Fibroblast of skin of back (primary cell): ENCODE data around the gene ANO1.

Source experiments
- DNase-seq: peaks from one replicate; pipeline ENCODE4 v3.0.0-alpha.2; 2013

ANO1 gene

DNA sequence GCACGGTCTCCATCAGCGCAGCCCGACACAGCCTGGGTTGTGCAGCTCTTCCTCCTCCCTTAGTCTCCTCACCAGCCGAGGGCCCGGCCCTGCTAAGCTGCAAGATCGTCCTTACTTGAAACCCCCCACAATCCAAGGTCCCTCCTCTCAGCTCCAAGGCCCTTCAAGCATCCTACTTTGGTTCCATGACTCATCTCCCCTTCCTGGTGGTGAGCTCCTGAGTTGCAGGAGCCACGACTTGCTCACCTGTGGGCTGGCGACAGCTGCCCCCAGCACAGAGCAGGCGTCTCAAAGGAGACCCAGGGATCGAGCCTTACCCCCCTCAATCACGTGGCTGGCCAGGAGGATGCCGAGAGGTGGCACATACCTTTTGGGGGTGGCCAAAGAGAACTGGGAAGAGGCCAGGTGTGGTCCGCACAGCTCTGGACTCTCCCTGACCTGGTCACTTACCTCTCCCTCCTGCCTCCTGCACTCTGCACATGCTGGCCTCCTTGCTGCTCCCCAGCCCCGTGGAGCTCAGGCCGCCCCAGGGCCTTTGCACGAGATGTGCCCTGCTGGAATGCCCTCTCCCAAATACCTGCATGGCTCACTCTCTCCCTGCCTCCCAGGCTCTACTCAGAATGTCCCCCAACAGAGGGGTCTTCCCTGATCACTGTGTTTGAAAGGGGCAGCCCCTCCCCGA is 89.7 kb downstream of the ANO1 start:
- DNase-seq = no peak

DNA sequence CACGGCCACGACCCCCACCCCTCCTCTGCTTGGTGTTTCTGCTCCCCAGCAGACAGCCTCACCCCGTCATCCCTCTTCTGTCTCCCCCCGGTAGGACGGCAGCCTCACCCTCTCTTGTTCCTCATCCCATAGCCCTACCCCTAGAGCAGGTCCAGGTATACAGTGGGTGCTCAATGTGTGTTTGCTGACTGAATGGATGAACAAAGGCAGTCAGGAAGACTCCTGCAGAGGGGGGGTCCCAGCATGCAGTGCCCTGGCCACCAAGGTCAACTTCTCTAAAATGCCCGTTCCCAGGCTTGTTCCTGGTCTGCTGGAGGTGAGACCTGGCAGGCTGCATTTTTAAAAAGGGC is 90.3 kb downstream of the ANO1 start:
- no peak for DNase-seq

DNA sequence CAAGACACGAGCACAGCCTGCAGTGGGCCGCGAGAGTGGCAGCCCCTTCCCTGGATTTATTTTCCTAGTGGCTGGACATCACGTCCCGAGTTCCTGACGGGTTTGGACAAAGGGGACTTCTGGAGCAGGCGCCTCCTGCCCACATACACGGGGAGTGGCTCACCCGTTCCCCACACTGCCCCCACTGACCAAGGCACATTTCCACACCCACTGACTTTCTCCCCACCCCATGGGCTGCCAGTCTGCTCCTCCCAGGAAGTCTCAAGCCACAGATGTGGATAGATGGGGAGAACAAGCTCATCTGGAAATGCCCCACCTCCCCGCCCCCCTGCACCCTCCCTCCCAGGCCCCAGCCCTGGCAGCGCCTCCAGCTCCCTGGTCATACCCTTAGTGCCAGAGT is 91.0 kb downstream of the ANO1 start:
- no peak for DNase-seq

DNA sequence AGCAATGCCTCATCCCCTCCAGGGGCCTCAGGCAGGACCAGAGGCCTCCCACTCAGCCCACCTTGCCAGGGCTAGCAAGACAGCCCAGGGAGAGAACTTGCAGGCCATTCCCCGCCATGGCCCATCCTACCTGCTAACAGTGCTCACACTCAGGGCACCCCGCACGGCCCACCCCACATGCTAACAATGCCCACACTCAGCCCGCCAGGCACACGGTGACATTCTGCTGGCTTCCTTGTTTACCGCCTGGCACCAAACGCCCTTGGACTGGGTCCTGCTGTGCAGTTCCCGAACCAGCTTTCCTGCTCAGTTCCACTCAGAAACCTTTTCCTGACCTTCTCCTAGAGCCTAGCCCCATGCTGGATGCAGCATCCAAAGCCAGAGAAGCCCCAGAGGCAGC is 91.5 kb downstream of the ANO1 start:
- no peak for DNase-seq

DNA sequence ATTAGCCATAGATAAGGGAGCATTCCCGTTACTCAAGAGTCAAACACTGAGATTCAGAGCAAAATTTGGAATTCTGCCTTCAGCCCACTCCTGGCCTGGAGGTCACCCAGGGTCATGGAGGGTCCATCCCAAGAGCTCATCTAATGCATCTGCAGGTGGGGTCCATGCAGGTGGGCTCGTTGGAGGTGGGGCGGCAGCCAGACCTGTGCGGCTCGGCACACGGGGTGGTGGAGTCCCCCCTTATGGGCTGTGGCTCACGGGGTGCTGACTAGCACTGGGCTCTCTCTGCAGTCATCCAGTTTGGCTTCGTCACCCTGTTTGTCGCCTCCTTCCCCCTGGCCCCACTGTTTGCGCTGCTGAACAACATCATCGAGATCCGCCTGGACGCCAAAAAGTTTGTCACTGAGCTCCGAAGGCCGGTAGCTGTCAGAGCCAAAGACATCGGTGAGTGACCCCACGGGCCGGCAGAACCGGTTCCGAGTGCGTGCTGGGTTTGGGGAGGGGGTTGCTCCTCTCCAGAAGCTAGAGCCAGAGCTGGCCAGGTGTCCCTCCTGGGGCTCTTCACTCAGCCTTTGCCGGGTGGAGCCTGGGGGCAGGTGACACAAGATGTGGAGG is 92.6 kb downstream of the ANO1 start:
- no peak for DNase-seq

DNA sequence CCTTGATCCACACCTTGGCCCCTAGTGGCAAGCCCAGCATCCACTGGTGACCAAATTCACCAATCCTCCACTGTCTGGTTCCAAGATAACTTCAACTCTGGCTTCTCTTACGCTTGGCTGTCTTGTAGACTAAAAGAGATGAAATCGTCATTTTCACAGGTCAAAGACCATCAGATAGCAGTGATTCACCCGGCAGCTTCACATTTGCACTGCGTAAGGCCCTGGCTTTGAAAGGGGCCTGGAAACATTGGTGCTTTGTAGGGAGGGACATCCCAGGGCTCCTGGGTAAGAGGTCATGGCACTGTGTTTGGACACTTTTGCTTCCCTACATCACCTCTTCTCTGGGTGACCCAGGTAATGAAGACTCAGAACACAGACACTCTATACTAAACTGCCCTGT is 94.9 kb downstream of the ANO1 start:
- DNase-seq = no peak

DNA sequence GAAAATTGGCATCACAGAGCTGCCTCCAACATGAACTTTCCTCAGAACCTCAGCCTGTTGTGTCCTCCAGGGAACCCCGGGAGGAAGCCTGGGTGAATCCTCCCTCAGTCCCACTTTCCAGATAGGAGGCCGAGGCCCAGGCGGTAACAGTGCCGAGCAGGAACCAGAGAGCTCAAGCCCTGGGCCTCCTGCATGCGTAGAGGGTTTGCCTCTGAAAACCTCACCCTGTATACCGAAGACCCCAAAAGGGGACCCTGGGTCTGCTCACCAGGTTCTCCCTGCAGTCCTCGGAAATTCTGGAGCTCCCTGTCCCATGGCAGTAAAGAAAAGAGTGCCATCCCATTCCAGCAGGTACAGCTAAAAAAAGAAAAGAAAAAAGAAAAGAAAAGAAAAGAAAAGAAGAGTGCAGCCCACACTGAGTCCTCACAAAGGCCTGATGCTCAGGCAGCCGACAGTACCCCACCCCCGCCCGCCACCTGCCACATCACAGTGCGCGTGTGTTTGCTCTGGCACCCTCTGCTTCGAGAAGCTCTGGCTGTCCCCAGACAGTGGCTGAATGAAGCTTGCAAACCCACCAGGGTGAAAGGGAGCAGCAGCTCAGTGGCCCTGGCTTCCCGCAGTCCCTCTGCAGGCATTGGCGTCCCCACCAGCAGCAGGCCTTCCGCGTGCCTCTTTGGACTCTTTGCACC is 96.6 kb downstream of the ANO1 start:
- DNase-seq = no peak

DNA sequence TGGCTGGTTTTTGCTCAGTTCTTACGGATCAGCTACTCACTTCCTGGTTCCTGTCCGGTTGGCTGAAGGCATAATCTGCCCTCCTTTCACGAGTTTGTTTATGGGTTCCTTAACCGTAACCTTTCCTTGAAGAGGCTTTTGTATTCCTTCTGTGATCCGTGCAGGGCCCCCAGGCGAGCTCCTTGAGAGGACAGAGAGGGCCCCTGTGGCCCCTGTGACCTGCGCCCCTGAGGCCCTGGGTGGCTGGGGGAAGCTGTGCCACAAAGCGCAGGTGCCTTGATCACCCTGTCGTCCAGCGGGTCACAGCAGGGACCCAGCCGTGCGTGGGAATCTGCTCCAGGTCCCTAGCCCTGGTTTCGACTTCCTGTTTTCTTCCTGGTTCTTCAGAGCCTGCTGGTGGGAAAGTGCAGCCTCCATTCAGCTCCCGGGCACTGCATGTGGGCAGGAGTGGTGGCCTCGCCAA is 97.2 kb downstream of the ANO1 start:
- no peak for DNase-seq

DNA sequence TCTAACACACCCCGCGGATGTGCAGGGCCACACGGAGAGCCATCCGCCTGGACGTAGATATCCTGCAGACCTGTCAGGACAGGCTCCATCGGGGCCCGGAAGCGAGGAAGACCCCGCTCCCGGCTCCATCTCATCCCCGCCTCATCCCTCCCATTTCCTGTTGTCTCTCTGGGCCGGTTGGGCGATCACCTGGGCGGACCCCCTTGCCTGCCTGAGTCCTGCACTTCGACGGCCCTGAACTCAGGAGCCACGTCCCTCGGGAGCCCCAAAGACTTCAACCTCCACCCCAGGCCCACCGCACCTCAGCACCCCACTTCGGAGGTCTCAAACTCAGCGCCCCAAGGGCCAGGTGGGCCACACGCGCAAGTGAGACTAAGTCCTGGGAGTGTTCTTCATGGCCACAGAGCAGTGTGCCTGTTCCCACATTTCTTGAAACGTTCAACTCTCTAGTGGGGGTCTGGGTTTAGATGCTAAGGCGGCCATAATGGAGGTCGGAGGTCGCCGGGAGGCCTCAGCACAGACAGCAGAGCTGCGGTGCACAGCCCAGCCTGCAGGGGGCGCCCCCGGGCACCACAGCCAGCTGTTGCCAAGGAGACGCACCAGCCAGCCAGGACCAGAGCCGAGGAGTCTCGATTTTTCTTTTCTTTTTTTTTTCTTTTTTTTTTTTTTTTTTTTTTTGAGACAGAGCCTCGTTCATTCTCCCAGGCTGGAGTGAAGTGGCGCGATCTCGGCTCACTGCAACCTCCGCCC is 99.0 kb downstream of the ANO1 start:
- DNase-seq = no peak

DNA sequence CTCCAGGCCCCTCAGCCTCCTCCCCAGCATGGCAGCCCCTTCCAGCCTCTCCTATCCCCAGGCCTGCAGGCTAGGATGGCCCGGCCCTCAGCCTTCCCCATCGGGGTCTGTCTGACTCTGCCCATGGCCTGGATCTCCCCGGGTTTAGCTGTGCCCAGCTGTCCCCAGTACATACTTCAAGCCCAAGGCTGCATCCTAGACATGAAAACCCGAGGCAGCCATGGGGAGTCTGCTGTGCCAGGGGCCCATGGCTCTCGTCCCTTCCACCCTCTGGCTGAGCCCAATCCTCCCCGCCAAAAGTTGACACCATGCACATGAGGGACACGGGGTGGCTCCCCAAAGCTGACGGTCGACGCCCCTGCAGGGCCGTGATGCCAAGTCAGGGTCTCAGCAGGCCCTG is 102.8 kb downstream of the ANO1 start:
- no peak for DNase-seq

DNA sequence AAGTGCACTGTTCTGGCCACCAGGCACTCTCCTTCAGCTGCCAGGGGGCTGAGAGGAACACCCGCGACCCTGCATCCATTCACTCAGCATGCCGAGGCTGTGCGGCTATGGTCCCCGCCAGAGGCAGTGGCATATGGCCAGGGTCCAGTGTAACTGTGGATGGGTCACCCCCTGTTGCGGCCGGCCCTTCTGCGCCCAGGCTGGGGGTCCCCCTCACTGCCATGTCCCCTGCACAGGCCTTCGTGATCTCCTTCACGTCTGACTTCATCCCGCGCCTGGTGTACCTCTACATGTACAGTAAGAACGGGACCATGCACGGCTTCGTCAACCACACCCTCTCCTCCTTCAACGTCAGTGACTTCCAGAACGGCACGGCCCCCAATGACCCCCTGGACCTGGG is 104.1 kb downstream of the ANO1 start:
- DNase-seq = no peak

DNA sequence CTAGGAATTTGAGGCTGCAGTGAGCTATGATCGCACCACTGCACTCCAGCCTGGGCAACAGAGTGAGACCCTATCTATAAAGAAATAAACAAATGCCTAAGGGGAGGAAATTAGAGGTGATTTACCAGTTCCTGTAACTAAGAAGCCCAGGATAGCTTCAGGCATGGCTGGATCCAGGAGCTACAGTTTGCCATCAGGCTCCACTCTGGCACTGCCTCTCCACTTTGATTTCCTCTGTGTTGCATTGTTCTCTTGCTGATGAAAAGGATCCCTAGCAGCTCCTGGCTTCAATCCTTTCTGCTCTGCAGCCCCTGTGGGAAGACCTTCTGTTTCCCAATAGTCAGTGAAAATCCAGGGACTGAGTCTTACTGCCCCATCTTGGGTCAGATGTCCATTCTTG is 104.9 kb downstream of the ANO1 start:
- DNase-seq = no peak

DNA sequence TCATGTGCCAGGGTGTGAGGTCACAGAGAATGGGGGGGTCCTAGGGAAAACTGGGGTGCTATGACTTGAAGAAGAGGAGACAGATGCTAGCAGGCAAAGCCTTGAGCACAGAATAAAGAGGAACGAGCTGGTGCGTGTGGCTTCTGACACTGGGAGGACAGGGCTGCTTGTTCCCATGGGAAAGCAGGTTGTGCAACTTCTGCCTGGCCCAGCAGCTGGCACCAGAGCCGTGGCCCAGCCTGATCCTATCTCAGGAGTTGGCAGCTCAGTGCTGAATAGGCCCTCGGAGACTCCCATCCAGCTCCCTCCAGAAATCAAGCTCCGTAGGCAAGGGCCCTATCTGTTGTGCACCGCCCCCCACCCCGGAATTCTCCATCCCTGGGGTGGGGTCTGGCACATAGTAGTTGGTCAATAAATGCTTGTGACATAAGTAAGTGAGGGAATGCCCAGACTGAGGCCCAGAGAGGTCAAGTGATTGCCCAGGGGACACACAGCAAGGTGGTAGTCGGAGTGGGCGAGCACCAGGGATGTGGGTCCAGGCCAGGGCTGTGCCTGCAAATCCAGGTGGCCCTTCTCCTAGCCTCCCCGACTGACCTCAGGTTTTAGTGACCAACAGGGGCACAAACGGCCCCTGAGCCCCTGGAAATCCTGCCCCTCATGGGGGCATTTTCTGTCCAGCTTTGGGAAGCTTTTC is 105.5 kb downstream of the ANO1 start:
- no peak for DNase-seq

DNA sequence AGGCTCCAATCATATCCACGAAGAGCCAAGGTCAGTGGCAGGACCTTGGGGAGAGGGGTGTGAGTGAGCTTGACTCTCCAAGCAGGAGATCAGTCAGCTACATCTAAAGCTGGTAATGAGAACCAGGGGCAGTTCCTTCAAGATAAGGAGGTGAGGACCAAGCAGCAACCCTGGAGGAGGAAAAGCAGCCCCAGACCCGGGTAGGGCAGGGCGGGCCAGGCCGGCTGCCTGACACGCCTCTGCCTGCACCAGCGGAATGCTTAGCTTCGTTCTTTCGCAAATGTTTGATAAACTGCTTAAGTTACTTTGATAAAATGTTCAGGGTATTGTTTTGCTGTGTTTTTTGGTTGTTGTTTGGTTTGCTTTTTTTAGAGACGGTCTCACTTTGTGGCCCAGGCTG is 106.3 kb downstream of the ANO1 start:
- no peak for DNase-seq

DNA sequence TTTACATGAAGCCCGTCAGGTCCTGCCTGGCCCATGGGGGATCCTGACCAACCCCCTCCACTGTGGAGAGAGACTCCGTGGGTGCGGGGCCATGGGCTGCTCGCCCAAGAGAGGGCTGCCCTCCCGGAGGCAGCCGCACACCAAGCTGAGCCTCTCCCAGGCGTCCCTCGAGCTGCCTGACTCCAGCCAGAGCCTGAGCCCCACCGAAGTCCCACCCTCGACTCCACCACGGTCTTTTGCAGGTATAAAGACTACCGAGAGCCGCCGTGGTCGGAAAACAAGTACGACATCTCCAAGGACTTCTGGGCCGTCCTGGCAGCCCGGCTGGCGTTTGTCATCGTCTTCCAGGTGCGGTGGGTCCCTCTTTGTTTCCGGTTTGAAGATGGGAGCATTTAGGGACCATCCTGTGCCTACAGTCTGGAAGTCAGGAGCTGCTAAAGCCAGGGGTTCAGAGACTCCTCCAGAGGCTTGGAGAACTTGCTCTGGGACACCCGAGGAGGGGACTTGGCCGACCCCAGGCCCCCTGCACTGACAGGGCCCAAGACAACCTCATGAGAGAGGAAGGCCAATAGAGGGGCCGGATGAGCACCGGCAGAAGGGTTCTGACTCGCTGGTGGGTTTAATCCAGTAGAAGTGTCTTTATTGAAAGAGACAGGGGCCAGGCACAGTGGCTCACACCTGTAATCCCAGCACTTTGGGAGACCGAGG is 107.4 kb downstream of the ANO1 start:
- DNase-seq = no peak

DNA sequence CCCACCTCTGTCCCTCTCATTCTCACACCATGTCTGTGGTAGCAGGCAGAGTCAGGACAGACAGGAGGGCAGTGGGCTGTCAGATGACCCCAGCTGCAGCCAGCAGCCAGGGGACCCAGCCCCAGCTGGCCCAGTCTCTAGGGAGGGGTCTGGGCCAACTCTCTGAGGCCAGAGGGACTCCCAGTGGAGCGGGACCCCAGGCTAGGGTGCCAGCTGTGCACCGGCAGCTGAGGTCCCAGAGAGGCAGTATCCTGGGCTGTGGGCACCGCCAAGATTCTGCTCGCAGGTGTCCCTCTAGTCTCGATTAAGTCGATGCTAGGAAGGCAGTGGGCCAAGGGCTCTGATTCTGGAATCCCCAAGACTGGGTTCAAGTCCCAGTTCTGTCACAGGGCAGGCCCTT is 108.3 kb downstream of the ANO1 start:
- DNase-seq = no peak

DNA sequence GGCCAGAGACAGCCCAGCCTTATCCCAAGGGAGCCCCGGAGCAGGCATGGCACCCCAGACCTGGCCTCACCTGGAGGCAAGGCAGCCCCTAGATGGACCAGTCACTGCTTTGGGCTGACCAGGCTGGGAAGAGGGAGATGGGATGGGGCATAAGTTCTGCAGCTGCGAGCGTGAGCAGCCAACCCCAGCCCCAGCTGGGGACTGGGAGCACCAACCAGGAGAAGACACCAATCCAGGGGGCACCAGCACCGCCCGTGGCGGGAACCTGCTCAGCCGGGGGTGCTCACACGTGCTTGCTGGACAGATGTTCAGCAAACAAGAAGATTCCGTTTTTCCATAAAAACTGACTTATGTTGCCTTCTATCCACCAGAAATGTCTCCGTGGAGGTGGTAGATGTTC is 108.8 kb downstream of the ANO1 start:
- DNase-seq = no peak

DNA sequence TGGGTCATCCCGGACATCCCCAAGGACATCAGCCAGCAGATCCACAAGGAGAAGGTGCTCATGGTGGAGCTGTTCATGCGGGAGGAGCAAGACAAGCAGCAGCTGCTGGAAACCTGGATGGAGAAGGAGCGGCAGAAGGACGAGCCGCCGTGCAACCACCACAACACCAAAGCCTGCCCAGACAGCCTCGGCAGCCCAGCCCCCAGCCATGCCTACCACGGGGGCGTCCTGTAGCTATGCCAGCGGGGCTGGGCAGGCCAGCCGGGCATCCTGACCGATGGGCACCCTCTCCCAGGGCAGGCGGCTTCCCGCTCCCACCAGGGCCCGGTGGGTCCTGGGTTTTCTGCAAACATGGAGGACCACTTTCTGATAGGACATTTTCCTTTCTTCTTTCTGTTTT is 109.7 kb downstream of the ANO1 start:
- DNase-seq = no peak

DNA sequence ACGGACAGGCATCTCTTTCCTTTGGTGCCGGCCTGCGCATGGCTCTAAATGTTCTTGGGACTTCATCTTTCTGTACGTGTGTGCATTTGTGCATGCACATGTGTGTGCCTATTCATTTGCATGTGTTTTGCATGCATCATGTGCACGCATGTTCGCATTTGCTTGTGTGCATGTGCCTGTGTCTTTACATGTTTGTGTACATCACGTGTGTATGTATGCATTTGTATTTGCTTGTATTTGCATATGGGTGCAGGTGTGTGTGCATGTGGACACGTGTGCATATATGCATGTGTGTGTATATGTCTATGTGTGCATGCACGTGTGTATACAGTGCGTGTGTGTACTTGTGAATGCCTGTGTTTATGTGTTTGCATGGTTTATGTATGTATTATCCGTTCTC is 111.5 kb downstream of the ANO1 start:
- DNase-seq = no peak

DNA sequence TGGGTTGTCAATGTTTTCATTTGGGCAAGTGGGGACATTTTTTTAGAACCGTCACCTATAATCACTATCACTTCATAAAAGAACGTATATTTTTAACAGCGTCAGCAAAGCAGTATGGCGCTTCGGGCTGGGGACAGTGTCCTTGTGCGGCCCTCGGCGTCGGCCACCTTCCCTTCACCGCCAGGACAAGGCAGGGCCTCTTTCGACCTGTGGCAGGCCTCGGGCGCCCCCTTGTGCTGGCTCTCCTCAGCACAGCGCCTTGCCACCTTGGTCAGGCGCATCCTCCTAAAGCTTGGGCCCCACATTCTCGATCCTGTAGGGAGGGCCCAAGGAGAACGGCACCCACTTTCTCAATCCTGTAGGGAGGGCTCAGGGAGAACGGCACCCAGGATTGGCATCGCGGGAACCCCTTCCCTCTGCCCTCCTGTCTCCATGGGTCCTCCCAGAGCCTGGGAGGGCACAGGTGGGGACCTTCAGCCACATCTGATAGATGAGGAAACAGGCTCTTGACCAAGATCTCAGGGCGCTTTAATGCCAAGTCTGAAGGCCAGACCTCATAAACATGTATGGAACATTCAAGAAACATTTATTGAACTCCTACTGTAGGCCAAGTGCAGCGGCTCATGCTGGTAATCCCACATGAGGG is 113.5 kb downstream of the ANO1 start:
- DNase-seq = peak; percentile 55

DNA sequence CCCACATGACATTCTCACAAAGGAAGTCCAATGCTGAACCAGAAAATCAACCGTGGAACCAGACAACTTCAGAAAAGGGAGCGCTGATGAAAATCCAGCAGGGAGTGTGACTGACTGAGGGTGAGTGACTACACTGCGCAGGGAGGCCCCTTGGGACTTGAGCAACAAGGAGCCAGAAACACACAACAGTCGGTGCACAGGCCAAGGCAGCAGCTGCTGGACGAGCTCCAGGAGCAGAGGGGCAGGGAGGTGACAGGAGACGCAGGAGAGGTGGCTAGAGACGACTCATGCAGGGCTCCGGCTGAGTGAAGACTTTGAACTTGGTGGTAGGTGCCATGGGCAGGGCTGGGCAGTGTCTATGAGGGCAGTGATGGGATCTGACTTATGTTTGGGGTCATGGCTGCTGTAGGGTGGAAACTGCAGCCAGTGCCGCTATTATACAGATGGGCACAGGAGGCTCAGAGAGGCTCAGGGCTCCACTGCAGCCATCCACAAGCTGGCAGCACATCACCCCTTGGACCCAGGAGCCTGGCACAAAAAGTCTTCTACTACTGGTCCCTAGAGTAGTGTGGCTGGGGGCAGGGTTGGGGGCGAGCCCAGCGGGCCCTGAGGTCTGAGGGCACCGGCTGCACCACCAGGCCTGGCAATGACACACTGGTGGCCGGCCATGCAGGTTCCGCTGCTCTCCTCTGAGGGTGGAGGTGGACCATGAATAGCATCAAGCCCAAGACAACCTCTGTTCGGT is 114.7 kb downstream of the ANO1 start:
- DNase-seq = no peak
